Gastrocnemius medialis (tissue), 4 donors: Measurements from ENCODE around the gene TDRD7. TPM values are rescaled to one million over a fixed set of nuclear protein-coding genes. Genes with fewer than 3 reads are reported as not detected.

ENCODE experiments used
- ATAC-seq, 2 donors: fragments of 150-250 bp; one replicate each; pipeline ENCODE4 v1.9.1; 2016
- DNase-seq, 2 donors: peaks; one replicate each; pipeline ENCODE4 v3.0.0-alpha.2; 2019
- H3K27ac ChIP-seq, 4 donors: fragments of 200-600 bp; sonication (generic); 1 replicate in 1 of 4; 2 replicates in 3 of 4; pipeline ENCODE4 v1.5.1; 2016 to 2018; ENCODE audit warnings: mild to moderate bottlenecking in 2 of 4, moderate library complexity in 1 of 4
- H3K27me3 ChIP-seq, 3 donors: fragments of 200-600 bp; sonication (generic) in 2 of 3; 1 replicate in 1 of 3; 2 replicates in 2 of 3; pipeline versions ENCODE4 v1.5.1 to v1.6.0; 2016 to 2019; ENCODE audit warnings: mild to moderate bottlenecking in 1 of 3, moderate library complexity in 1 of 3
- H3K36me3 ChIP-seq, 2 donors: fragments of 200-600 bp; sonication (generic) in 1 of 2; one replicate each; pipeline ENCODE4 v1.5.1; 2017 to 2018
- H3K4me1 ChIP-seq, 2 donors: fragments of 200-600 bp; sonication (generic) in 1 of 2; one replicate each; pipeline ENCODE4 v1.5.1; 2016 to 2017; ENCODE audit warnings: mild to moderate bottlenecking in 2 of 2
- H3K4me3 ChIP-seq, 4 donors: fragments of 200-600 bp; sonication (generic) in 3 of 4; 1 replicate in 1 of 4; 2 replicates in 3 of 4; pipeline ENCODE4 v1.5.1; 2016 to 2019; ENCODE audit warnings: mild to moderate bottlenecking in 2 of 4
- H3K9me3 ChIP-seq, 3 donors: fragments of 200-600 bp; sonication (generic) in 2 of 3; 1 replicate in 1 of 3; 2 replicates in 2 of 3; pipeline ENCODE4 v1.5.1; 2016 to 2019
- POLR2A ChIP-seq, 2 donors: fragments of 450-650 bp; IDR thresholded peaks; one replicate each; pipeline ENCODE4 v1.6.1; 2017; ENCODE audit warnings: antibody characterized with exemption in 2 of 2, mild to moderate bottlenecking in 2 of 2, moderate library complexity in 2 of 2
- in situ Hi-C, 4 donors: fragments of 200-750 bp; cut with MboI; loops; one replicate each; pipeline versions ENCODE4 v1.15.0 to v1.8.0; 2017; ENCODE audit warnings: low sequenced_read_pairs in 4 of 4
- intact Hi-C: fragments of 100-400 bp; cut with DNase I; formaldehyde crosslinking; loops from one replicate; pipeline ENCODE4 v1.15.1; 2023; ENCODE audit warnings: low total_unique reads
- total RNA-seq, 4 donors: library from RNA; depleted of rRNA; stranded (reverse); fragments of >200 nt; gene quantifications; one replicate each; pipeline versions ENCODE4 v1.1.0 to v1.2.3, GENCODE V29; 2016
- TF ChIP-seq, protein P1 (sequence below), 5 experiments: fragments of 450-650 bp in 3 of 5; fragments of 200-600 bp in 2 of 5; sonication (generic) in 2 of 5; IDR thresholded peaks in 4 of 5; conservative IDR thresholded peaks in 1 of 5; 1 replicate in 4 of 5; 2 replicates in 1 of 5; pipeline ENCODE4 v1.5.1; 2016 to 2019; ENCODE audit warnings: antibody characterized with exemption in 5 of 5, mild to moderate bottlenecking in 3 of 5, moderate library complexity in 3 of 5

The TDRD7 gene
- total RNA-seq, 4 donors from 2014 or later, result 2.9 to 5.7 (median 3.5) TPM

DNA sequence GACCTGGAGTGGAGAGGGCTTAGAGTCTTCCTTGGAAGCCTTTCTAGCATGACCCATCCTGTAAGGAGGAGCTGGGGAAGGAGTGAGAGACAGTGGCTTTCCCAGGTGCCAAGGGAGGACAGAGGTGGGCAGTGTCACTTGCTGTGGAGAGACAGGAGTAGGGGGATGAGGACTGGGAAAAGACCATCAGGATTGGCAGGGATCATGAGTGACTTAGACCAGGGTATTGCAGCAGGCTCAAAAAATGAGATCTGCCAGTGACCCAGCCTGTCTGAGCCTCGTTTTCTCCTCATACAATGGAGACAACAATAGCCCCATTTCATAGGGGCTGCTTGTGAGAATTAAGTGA, 91.9 kb downstream of the TDRD7 start:
- H3K36me3 ChIP-seq, result no peaks in the 10 kb centered on the region
- H3K4me1 ChIP-seq, result peaks cover 49 to 62% of the 10 kb centered on the region in 2 donors
- H3K27ac ChIP-seq, result peak overlapping the region; percentile 97 to 98 (median 98)
- no peaks in the 10 kb centered on the region for H3K9me3 ChIP-seq
- H3K27me3 ChIP-seq, result no peaks in the 10 kb centered on the region
- H3K4me3 ChIP-seq, result peak overlapping the region in 2 of 4 donors; percentile 79 to 93
- DNase-seq, result no peak
- intact Hi-C loops, result loop anchor here (5.0 kb wide), 2 partner anchors 33 to 53 kb away; no protein-coding TSS in a partner anchor
- no peak for TF ChIP-seq POLR2A (IDR thresholded peaks at IDR 0.05)
- TF ChIP-seq, protein P1, sequence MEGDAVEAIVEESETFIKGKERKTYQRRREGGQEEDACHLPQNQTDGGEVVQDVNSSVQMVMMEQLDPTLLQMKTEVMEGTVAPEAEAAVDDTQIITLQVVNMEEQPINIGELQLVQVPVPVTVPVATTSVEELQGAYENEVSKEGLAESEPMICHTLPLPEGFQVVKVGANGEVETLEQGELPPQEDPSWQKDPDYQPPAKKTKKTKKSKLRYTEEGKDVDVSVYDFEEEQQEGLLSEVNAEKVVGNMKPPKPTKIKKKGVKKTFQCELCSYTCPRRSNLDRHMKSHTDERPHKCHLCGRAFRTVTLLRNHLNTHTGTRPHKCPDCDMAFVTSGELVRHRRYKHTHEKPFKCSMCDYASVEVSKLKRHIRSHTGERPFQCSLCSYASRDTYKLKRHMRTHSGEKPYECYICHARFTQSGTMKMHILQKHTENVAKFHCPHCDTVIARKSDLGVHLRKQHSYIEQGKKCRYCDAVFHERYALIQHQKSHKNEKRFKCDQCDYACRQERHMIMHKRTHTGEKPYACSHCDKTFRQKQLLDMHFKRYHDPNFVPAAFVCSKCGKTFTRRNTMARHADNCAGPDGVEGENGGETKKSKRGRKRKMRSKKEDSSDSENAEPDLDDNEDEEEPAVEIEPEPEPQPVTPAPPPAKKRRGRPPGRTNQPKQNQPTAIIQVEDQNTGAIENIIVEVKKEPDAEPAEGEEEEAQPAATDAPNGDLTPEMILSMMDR (IDR thresholded peaks at IDR 0.05 in 4 of 5, conservative IDR thresholded peaks at IDR 0.05 in 1 of 5), result no peak
- in situ Hi-C loops, result loop anchor here in 1 of 4 donors (10.0 kb wide), 1 partner anchor 91 kb away; no protein-coding TSS in a partner anchor
- no peak for ATAC-seq

DNA sequence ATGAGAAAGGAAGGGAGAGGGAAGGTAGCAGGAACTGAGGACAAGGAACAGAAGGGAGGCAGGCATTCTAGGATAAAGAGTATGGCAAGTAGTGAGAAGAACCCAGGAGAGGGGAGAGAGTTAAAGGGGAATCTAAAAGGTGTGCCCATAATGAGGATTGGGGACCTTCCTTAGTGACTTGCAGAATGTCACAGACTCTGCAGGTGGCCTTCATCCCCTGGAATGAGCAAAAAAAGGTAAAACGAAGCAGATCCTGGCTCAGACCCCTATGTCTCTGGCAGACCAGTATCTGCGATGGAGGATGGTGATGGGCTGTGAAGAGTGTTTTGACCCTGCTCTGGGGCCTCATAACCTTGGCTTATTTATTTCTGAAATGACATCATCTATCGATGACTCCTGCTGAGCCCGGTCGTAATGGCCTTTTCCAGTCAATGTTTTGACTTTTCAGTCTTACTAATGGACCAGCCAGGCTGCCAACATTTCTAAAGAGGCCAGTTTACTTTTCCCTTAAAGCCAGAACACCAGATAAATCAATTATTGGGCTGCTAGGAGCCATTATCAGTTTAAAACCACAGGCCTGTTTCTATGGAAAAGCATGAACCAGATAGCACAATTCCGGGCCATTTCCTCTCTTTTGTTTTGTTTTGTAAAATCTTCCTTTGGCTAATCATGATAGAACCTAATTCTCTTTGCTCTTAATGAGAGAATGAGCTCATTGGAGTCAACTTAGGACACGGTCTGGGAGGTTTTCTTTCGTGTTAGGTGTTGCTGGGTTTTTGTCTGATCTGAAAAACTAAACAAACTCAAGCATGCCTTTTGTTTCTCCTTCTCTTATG, 92.7 kb downstream of the TDRD7 start:
- H3K4me1 ChIP-seq, result peaks cover 54 to 65% of the 10 kb centered on the region in 2 donors
- ATAC-seq (no peak), DNase-seq (no peak)
- peak overlapping the region; percentile 97 to 98 (median 98) for H3K27ac ChIP-seq
- intact Hi-C loops (loop anchor here (5.0 kb wide), 2 partner anchors 33 to 53 kb away; no protein-coding TSS in a partner anchor), in situ Hi-C loops (loop anchor here in 1 of 4 donors (10.0 kb wide), 1 partner anchor 90 kb away; no protein-coding TSS in a partner anchor)
- TF ChIP-seq POLR2A (IDR thresholded peaks at IDR 0.05), result no peak
- TF ChIP-seq, protein P1 (IDR thresholded peaks at IDR 0.05 in 4 of 5, conservative IDR thresholded peaks at IDR 0.05 in 1 of 5), result no peak
- no peaks in the 10 kb centered on the region for H3K9me3 ChIP-seq
- peak overlapping the region in 1 of 4 donors; percentile 79 for H3K4me3 ChIP-seq
- H3K27me3 ChIP-seq, result no peaks in the 10 kb centered on the region
- H3K36me3 ChIP-seq, result no peaks in the 10 kb centered on the region

DNA sequence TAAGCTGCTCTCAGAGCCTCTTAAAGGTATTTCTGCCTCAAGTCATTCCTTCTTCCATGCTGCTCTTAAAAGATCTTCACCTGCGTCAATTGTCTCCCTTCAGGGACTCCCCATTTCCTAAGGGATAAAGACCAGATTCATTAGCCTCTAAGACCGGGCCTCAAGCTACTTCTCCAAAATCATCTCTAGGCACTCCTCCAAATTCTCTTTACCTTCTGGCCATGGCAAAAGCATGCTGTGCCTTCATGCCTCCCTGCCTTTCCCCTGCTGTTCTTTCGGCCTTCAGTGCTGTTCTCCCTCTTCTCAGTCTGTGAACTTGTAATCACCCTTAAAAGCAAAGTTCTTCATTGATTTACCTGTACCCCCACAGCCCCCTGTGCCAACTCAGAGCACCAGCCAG, 93.9 kb downstream of the TDRD7 start:
- intact Hi-C loops, result no loop called here
- Histone ChIP-seq H3K9me3 (no peaks in the 10 kb centered on the region), H3K4me3 (no peak overlapping the region), H3K4me1 (peaks cover 62 to 67% of the 10 kb centered on the region in 2 donors), H3K36me3 (no peaks in the 10 kb centered on the region), H3K27me3 (no peaks in the 10 kb centered on the region), H3K27ac (peak overlapping the region; percentile 97 to 98 (median 98))
- in situ Hi-C loops, result loop anchor here in 1 of 4 donors (10.0 kb wide), 1 partner anchor 89 kb away; no protein-coding TSS in a partner anchor
- TF ChIP-seq, protein P1 (IDR thresholded peaks at IDR 0.05 in 4 of 5, conservative IDR thresholded peaks at IDR 0.05 in 1 of 5), result no peak
- no peak for TF ChIP-seq POLR2A (IDR thresholded peaks at IDR 0.05)
- ATAC-seq (no peak), DNase-seq (no peak)

DNA sequence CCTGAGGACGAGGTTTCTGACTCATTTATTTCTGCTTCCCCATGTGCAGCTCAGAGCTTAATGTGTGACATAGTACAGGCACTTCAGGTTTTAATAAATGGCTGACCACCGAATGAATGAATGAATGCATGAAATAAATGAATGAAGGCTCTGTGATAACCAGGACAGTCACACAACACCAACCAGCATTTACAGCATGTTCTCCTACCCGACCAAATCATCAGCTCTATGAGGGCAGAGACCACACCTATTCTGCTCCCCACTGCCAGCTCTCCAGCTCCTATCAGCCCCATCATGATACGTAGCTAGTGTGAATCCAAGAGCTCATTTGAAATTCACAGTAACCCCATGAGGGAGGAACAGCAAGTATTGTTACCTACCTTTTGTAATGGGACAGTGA, 94.4 kb downstream of the TDRD7 start:
- H3K36me3 ChIP-seq, result no peaks in the 10 kb centered on the region
- peaks cover 66 to 72% of the 10 kb centered on the region in 2 donors for H3K4me1 ChIP-seq
- H3K27me3 ChIP-seq, result no peaks in the 10 kb centered on the region
- H3K27ac ChIP-seq, result peak overlapping the region; percentile 29 to 98 (median 98)
- H3K4me3 ChIP-seq, result no peak overlapping the region
- no peak for DNase-seq
- in situ Hi-C loops (loop anchor here in 1 of 4 donors (10.0 kb wide), 1 partner anchor 88 kb away; no protein-coding TSS in a partner anchor), intact Hi-C loops (no loop called here)
- H3K9me3 ChIP-seq, result no peaks in the 10 kb centered on the region
- ATAC-seq, result no peak
- TF ChIP-seq, protein P1 (IDR thresholded peaks at IDR 0.05 in 4 of 5, conservative IDR thresholded peaks at IDR 0.05 in 1 of 5), result no peak
- TF ChIP-seq POLR2A (IDR thresholded peaks at IDR 0.05), result no peak
